H1 (cell line): ENCODE data around the gene SMAD6.

ENCODE experiments used
- ATF3 ChIP-seq: IDR thresholded peaks from 2 replicates; pipeline ENCODE4 v1.6.1; 2011; ENCODE audit warnings: low read depth, mild to moderate bottlenecking, low read length; ENCODE audit not compliant: insufficient read depth
- CEBPB ChIP-seq: IDR thresholded peaks from 2 replicates; pipeline ENCODE4 v1.6.1; 2012; ENCODE audit warnings: low read depth, low read length
- PHF8 ChIP-seq: fragments of 200-600 bp; sonication (generic); conservative IDR thresholded peaks from 2 replicates; pipeline ENCODE4 v1.7.1; 2012; ENCODE audit warnings: low read depth, mild to moderate bottlenecking, inconsistent platforms, low read length, moderate library complexity
- POLR2AphosphoS5 ChIP-seq: IDR thresholded peaks from 2 replicates; pipeline ENCODE4 v1.6.1; 2011; ENCODE audit warnings: low read depth, low read length
- SP1 ChIP-seq: IDR thresholded peaks from 2 replicates; pipeline ENCODE4 v1.6.1; 2011; ENCODE audit warnings: low read depth, low read length
- TEAD4 ChIP-seq: IDR thresholded peaks from 2 replicates; pipeline ENCODE4 v1.6.1; 2012; ENCODE audit warnings: low read depth, low read length, inconsistent platforms, mixed read lengths
- YY1 ChIP-seq: IDR thresholded peaks from 2 replicates; pipeline ENCODE4 v1.6.1; 2011; ENCODE audit warnings: low read depth, mild to moderate bottlenecking, low read length

DNA sequence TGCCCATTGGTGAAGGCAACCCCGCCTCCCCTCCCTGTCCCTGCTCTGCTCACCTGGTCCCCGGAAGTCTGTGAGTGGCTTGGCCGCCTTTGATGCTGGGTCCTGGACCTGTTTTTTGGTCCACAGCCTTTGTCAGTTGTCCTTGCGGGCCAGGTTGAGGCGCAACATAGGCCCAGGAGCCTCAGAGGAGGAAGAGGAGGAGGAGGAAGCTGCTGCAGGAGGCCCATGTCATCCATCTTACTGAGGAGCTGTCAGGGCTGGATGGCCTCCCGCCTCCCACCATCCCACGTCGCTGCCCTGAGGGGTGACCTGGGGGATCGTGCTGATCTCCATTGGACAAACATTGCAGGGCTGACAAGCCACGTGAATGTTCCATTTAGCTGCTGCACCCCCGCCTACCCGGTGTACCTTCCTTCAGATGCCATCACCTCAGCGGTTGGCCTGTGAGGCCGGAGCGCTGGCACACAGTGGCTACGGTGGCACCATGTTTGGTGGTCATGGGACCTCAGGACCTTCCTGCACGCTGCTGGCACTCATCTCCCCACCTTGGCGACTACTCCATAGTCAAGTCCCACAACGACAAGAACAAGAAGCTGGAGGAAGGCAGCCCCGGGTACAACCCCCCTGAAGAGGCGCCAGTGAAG is 106.3 kb downstream of the SMAD6 start:
- TF ChIP-seq ATF3 (no peak), CEBPB (no peak), POLR2AphosphoS5 (no peak), SP1 (no peak), TEAD4 (no peak), YY1 (no peak), PHF8 (no peak)
